Peyer's patch (tissue), 4 donors: ENCODE results near the gene SH3BGRL.

Experiments used
- CTCF ChIP-seq, 6 experiments: fragments of 450-650 bp in 4 of 6; fragments of 200-600 bp in 2 of 6; sonication (generic) in 1 of 6; IDR thresholded peaks; one replicate each; pipeline ENCODE4 v1.5.1; 2017 to 2019; ENCODE audit warnings: antibody characterized with exemption in 6 of 6, mild to moderate bottlenecking in 3 of 6, moderate library complexity in 1 of 6
- POLR2A ChIP-seq, 2 donors: fragments of 450-650 bp; IDR thresholded peaks; one replicate each; pipeline ENCODE4 v1.5.1; 2017; ENCODE audit warnings: antibody characterized with exemption in 2 of 2, mild to moderate bottlenecking in 2 of 2, moderate library complexity in 2 of 2

GRCh38 chrX:81202943-81203342 is 1.0 kb downstream of the SH3BGRL start:
- TF ChIP-seq POLR2A (IDR thresholded peaks at IDR 0.05) (no peak), CTCF (IDR thresholded peaks at IDR 0.05) (no peak)
